HEK293T (cell line): ENCODE measurements around the gene PGBD1.

Source experiments
- CTBP1 ChIP-seq: fragments of 450-650 bp; IDR thresholded peaks from 2 replicates; pipeline ENCODE4 v1.6.1; 2016; ENCODE audit warnings: borderline replicate concordance
- FOXA1 ChIP-seq: fragments of 450-650 bp; IDR thresholded peaks from 2 replicates; pipeline ENCODE4 v1.6.1; 2016; ENCODE audit warnings: mild to moderate bottlenecking
- L3MBTL2 ChIP-seq: fragments of 450-650 bp; conservative IDR thresholded peaks from 2 replicates; pipeline ENCODE4 v1.6.1; 2016; ENCODE audit warnings: mild to moderate bottlenecking
- NFRKB ChIP-seq: fragments of 450-650 bp; IDR thresholded peaks from 2 replicates; pipeline ENCODE4 v1.6.1; 2016; ENCODE audit warnings: mild to moderate bottlenecking, moderate library complexity

GRCh38 chr6:28315628-28316027 lies 34.3 kb downstream of the PGBD1 start:
- TF ChIP-seq FOXA1, result no peak
- no peak for TF ChIP-seq NFRKB
- TF ChIP-seq CTBP1, result no peak
- no peak for TF ChIP-seq L3MBTL2
